GM18951 (cell line): ENCODE results near the gene CLDN7.
A peak's percentile ranks its signal among the peaks of the same experiment; 100 is the strongest.

Experiments
- POLR2A ChIP-seq: IDR thresholded peaks from 4 replicates; pipeline ENCODE4 v1.6.1; 2011; ENCODE audit warnings: mild to moderate bottlenecking; ENCODE audit not compliant: insufficient read length, insufficient read depth; ENCODE audit errors: extremely low read depth
- in situ Hi-C: fragments of 300-500 bp; cut with MboI; formaldehyde crosslinking; loops from one replicate; pipeline ENCODE4 v1.12.0; 2022; ENCODE audit warnings: low sequenced_read_pairs, mixed read lengths, inconsistent platforms; ENCODE audit not compliant: unreplicated experiment

CLDN7 gene

DNA sequence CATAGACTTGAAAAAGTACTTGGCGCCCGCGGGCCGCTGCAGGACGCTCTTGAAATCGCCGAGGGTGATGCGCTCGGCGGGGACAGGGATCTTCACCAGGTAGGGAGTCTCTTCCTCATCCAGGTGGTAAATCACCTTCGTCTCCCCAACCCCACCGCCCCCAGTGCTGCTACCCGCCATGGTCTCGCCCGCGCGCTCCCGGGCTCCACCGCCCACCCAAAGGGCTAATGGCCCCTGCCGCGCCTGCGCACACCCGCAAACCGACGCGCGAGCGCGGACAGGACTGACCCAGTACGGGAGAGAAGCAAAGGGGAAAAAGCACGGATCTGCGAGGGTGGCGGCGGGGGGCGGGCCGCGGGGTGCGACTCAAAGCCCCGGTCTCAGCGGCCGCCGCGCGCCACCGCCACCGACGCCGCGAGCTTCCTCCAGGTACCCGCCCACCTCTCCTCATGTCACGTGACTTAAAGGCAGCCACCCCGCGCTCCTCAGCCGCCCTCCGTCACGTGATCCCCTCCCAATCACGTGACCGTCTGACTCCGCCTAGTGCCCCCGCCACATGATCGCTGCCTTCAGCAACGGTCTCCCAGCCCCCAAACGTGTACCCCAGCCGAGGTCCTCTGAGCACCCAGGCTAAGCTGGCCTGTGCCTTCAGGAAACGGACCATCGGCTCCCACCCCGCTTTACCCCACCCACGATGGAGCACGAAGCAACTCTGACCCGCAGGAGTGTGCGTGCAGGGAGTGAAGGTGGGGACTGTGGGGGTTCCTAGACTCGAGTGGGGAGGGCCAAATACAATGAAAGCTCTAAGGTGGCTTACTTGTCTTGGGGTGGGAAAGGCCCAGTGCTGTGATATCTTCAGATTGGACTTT is 28.0 kb downstream of the CLDN7 start, which contains the start of gene DVL2:
Gene DVL2 (minus strand): TSS at position 435 of the 869 bp plus-strand sequence. CDS start 255 bp downstream, at position 180.
- in situ Hi-C loops, result no loop called here
- TF ChIP-seq POLR2A, result peak; percentile 78

DNA sequence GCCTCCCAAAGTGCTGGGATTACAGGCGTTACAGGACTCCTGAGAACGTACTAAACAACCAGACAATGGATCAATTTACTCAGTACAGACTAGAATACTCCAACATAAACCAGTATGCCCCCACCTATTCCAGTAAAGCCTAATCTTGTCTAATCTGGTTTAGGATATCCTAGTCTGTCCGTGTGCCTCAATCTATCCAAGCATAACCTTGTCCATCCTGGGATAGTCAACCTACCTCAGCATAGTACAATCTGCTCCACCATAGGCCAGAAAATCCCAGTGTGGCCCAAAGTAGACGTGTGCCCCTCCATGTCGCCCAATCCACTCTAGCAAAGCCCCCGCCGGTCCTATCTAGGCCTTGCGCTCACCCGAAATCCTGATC is 28.6 kb downstream of the CLDN7 start:
- TF ChIP-seq POLR2A, result no peak

DNA sequence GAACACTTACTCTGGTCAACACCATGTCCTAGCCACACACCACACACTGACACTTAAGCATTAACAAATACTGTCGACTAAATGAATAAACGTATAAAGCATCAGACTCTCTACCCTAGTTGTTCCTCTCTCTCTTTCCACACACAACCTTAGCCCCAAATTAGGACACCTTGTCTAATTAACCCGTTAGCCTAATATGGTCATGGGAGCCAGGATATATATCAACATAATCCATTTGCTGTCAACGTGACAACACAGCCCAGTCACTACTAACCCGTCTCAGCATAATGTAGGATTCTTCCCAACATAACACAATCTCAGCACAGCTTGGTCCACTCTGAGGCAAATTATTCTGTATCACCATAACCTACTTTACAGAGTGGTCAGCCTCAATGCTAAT is 30.2 kb downstream of the CLDN7 start:
- no peak for TF ChIP-seq POLR2A
- in situ Hi-C loops, result no loop called here

More for the DNA sequence above, 28.6 kb downstream of the CLDN7 start:
- in situ Hi-C loops, result no loop called here

DNA sequence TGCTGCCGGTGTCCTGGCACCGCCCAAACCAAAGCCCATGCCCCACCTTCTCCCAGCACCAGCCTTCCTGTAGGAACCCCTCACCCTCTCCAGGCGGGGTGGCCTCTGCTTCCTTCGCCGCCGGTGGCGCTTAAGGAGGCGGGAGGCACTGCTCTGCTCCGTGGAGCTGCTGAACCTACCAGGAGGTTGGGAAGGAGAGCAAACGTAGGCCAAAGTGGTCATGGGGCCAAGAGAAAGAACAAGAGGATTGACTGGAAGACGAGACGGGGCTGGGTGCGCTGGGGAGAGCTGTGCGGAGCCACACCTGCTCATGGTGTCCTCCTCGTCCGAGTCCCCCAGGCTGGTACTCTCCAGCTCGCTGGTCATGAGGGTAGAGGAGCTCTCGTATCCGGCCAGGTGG is 32.8 kb downstream of the CLDN7 start:
- in situ Hi-C loops, result no loop called here

DNA sequence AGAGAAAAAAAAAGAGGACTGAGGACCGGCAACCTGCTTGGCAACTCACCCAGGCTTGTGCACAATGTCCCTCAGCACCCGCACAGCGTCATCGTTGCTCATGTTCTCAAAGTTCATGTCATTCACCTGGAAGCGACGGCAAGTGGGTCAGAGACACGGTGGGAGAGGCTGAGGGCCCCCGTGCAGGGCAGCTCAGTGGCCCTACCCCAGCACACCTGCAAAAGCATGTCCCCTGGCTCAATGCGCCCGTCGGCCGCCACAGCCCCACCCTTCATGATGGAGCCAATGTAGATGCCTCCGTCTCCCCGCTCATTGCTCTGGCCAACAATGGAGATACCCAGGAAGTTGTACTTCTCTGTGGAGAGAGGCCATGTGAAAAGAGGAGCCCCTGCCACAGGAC is 33.4 kb downstream of the CLDN7 start:
- no peak for TF ChIP-seq POLR2A
- in situ Hi-C loops, result no loop called here

More for the DNA sequence above, 32.8 kb downstream of the CLDN7 start:
- no peak for TF ChIP-seq POLR2A

DNA sequence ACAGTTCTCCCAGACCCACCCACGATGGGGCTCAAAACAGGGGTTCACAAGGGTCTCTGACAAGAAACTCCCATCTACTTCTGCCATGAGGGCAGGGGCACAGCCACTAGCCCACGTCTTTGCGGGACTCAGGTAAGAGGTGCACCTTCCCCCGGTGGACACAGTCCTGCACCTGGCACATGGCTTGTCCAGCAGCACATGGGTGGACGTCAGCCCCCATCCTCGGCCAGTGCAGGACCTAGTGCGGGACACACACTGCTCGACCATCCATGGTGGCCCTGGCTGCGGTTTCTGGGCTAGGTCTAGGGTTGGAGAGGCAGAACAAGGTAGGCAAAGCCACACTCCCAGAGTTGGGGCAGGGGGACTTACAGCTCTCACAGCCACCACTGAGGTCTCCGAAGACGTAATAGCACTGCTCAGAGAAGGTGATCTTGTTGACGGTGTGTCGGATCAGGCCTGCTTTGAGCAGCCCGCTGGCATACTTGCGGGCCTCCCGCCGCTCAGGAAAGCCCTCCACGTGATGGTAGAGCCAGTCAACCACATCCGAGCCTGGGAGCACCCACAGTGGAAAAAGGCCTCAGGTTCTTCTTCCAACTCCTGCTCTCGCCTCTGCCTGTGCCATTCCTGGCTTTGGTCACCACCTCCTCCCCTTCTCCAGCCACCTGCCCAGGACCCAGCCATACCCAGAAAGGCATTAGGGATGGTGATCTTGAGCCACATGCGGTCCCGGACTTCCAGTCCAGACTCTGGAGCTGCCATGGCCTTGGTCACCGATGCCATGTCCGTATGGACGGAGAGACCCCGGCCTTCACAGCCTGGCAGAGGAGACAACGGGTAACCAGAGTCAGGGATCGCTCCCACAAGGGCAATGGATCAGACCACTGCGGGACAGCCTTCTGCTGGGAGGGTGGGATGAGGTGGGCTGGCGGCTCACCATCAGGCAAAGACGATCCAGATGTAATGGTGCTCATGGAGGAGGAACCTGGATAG is 35.3 kb downstream of the CLDN7 start:
- in situ Hi-C loops, result no loop called here
- TF ChIP-seq POLR2A, result no peak

DNA sequence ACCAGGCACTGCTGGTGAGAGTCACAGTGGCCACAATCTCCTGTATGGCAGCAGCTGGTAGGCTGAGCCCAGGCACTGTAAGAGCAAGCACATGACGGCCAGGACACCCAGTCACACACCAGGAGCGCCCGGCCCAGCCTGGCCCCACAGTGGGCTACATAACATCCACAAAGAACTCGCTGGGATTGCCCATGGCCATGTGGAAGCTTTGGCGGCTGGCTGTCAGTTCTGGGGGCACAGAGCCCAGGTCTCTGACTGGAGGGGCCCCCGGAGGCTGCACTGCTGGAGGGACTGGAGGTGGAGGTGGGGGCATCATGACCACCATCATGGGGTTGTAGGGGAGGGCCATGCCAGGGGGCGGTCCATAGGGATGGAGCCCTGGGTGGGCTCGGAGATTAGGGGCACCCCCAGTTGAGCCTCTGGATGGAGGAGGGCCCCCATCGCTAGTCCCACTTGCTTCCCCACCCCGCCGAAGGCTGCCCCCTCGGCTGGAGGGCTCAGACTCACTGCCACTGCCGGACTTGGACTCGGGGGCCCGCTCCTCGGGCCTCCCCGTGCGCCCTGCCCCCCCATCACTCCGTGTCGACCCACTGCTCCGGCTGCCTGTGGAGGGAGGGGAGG is 36.5 kb downstream of the CLDN7 start:
- TF ChIP-seq POLR2A, result no peak
- in situ Hi-C loops, result no loop called here

DNA sequence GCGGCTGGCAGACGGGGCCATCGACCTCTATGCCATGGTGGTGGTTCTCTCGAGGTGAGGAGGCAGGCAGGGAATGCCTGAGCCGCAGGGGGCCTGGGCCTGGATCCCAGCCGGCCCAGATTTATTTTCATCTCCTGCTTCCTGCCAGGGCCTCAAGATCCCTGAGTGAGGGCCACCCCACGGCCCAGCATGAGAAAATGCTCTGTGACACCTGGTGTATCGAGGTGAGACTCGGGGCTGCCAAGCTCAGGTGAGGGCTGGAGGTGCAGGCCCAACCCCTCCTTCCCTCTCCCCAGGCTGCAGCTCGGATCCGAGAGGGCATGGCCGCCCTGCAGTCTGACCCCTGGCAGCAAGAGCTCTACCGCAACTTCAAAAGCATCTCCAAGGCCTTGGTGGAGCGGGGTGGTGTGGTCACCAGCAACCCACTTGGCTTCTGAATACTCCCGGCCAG is 37.6 kb downstream of the CLDN7 start:
- in situ Hi-C loops, result no loop called here

DNA sequence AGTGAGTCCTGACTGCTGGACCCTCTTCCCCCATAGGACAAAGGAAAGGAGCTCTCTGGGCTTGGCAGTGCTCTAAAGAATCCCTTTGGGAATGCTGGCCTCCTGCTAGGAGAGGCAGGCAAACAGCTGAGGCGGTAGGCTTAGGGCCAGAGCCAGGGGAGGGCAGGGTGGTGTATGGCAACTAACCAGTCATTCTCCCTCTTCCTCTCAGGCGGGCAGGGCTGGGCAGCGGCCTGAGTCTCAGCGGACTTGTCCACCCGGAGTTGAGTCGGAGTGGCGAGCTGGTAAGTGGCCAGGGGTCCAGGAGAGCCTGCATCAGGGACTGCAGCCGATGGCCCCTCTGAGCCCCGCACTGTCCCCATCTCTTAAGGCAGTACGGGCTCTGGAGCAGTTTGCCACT is 38.2 kb downstream of the CLDN7 start:
- TF ChIP-seq POLR2A, result no peak

More for the DNA sequence above, 37.6 kb downstream of the CLDN7 start:
- no peak for TF ChIP-seq POLR2A

DNA sequence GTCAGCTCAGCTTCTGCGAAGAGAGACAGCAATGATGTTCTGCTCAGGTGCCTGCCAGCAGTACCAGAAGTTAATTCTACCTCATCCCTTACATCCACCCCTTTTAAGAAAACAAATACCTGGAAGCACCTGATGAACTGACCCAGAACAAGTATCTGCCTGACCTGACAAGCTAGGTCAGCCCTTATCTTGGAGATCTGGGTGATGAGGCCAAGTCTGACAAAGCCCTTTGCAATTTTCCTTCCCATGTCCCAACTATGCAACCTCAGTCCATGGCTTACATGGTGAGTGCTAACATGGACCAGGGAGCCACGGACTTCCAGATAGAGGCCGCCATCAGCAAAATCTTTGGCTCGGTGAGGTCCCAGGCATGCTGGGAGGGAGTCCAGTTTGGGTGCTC is 38.9 kb downstream of the CLDN7 start:
- in situ Hi-C loops, result no loop called here
- TF ChIP-seq POLR2A, result no peak

More for the DNA sequence above, 38.2 kb downstream of the CLDN7 start:
- in situ Hi-C loops, result no loop called here

DNA sequence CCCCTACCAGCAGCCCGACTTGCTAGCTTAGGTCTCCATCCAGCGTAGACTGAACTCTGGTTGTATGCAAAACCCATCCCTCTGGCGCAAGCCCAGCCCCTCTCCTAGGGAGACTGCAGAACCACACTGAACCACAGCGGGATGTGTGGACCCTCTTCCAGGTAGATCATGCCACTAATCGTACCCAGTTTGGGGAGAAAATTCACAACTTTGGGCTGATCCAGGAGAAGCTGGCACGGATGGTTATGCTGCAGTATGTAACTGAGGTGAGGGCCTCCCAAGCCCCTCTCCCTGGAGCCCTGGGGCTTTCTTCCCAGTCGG is 39.3 kb downstream of the CLDN7 start:
- TF ChIP-seq POLR2A, result no peak
- in situ Hi-C loops, result no loop called here

DNA sequence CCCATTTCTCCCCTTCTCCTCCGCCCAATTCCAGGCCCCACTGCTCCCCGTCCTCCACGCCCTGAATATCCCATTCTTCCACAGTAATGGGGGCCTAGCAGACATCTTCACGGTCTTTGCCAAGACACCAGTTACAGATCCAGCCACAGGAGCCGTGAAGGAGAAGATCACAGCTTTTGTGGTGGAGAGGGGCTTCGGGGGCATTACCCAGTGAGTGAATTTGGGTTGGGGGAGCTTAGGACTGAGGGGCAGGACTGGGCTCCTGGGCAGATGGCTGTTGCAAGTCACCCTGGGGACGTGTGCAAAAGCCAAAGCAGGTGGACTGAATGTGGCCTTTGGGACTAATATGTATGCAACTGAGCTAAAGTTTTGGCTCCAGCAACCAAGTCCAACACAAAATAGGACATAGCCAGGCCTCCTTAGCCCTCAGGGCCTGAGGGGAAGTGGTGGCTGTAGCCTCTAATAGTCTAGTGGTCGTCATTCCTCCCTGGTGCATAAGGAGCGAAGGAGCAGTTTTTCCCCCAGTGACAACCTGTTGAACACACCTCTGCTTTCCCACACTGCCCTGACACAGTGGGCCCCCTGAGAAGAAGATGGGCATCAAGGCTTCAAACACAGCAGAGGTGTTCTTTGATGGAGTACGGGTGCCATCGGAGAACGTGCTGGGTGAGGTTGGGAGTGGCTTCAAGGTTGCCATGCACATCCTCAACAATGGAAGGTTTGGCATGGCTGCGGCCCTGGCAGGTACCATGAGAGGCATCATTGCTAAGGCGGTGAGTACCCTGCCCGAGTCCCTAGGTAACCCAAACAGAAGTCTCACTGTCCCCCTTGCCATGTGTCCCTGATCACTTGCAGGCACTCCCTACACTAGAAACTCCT is 39.9 kb downstream of the CLDN7 start:
- peak; percentile 16 for TF ChIP-seq POLR2A
- in situ Hi-C loops, result no loop called here
